Activated CD4-positive, alpha-beta T cell treated with anti-CD3 and anti-CD28 coated beads, Interleukin-2, Interleukin-6, amounts not matched to agents 100 ng/mL and 50 ng/mL, durations not matched to agents 16 hours and 8 hours (primary cell): Measurements from ENCODE around the gene CST3.

Experiments used
- DNase-seq: peaks from one replicate; pipeline ENCODE4 v3.0.0-alpha.2; 2020

CST3 gene

GRCh38 chr20:23595941-23596340 lies 41.8 kb downstream of the CST3 start:
- DNase-seq = no peak

GRCh38 chr20:23588434-23589403 lies 49.0 kb downstream of the CST3 start:
- no peak for DNase-seq

GRCh38 chr20:23587631-23588030 lies 50.1 kb downstream of the CST3 start:
- DNase-seq = no peak

GRCh38 chr20:23586735-23587525 lies 50.8 kb downstream of the CST3 start:
- no peak for DNase-seq

GRCh38 chr20:23585808-23586734 lies 51.7 kb downstream of the CST3 start:
- DNase-seq = no peak

GRCh38 chr20:23585449-23585807 lies 52.3 kb downstream of the CST3 start:
- DNase-seq = no peak

- DNase-seq = no peak
Measured at GRCh38 chr20:23584434-23585199, 53.1 kb downstream of the CST3 start.
